CD4-positive, alpha-beta T cell (primary cell): Measurements from ENCODE around the gene FUZ. TPM values are rescaled to one million over a fixed set of nuclear protein-coding genes. Genes with fewer than 3 reads are reported as not detected.

Experiments
- ATAC-seq: fragments of 200-7000 bp; cut with Tn5 transposase; one replicate; pipeline ENCODE4 v1.10.0; 2022; ENCODE audit warnings: mild to moderate bottlenecking; ENCODE audit not compliant: poor library complexity
- CTCF ChIA-PET: fragments of 350-600 bp; sonication (Branson Sonifier 250); formaldehyde crosslinking; loops from one replicate; lab custom pipeline; 2021; ENCODE audit warnings: antibody characterized with exemption, inconsistent platforms; lab: Charles Lee
- POLR2A ChIA-PET: fragments of 350-600 bp; sonication (Branson Sonifier 250); formaldehyde crosslinking; loops from one replicate; lab custom pipeline; 2021; ENCODE audit warnings: antibody characterized with exemption, inconsistent platforms; lab: Charles Lee
- DNase-seq, 14 experiments: peaks; one replicate each; pipeline ENCODE4 v3.0.0-alpha.2; 2013 to 2020; ENCODE audit warnings: mixed read lengths in 2 of 14
- H3K27ac ChIP-seq, 2 donors: one replicate each; pipeline versions ENCODE4 v1.5.1 to v1.7.0; 2013; ENCODE audit warnings: low read length in 2 of 2, low read depth in 1 of 2, mild to moderate bottlenecking in 1 of 2
- H3K27me3 ChIP-seq, 2 experiments: 1 replicate in 1 of 2; 2 replicates in 1 of 2; pipeline versions ENCODE4 v1.6.1 to v1.7.0; 2013; ENCODE audit warnings: low read length in 2 of 2, control low read depth in 1 of 2, mild to moderate bottlenecking in 1 of 2, moderate library complexity in 1 of 2; ENCODE audit not compliant: insufficient read depth in 2 of 2, control insufficient read depth in 1 of 2
- H3K36me3 ChIP-seq: one replicate; pipeline ENCODE4 v1.6.1; 2013; ENCODE audit warnings: low read length, control low read depth; ENCODE audit not compliant: insufficient read depth
- H3K4me1 ChIP-seq: one replicate; pipeline ENCODE4 v1.6.1; 2013; ENCODE audit warnings: low read length, control low read depth; ENCODE audit not compliant: insufficient read depth
- H3K4me3 ChIP-seq: one replicate; pipeline ENCODE4 v1.5.1; 2013; ENCODE audit warnings: mild to moderate bottlenecking, low read length, moderate library complexity
- H3K9me3 ChIP-seq, 2 experiments: 1 replicate in 1 of 2; 2 replicates in 1 of 2; pipeline versions ENCODE4 v1.6.1 to v1.7.0; 2013; ENCODE audit warnings: low read length in 2 of 2, mild to moderate bottlenecking in 2 of 2, control low read depth in 1 of 2, moderate library complexity in 1 of 2; ENCODE audit not compliant: control insufficient read depth in 1 of 2, insufficient read depth in 1 of 2
- H3K27ac Mint-ChIP-seq: one replicate; pipeline ENCODE4 v1.8.0; 2020; ENCODE audit warnings: mixed read lengths
- H3K27me3 Mint-ChIP-seq: one replicate; pipeline ENCODE4 v1.8.0; 2021; ENCODE audit warnings: mixed read lengths
- H3K36me3 Mint-ChIP-seq: one replicate; pipeline ENCODE4 v1.8.0; 2021; ENCODE audit warnings: low read depth, mixed read lengths
- H3K4me1 Mint-ChIP-seq: one replicate; pipeline ENCODE4 v1.8.0; 2021; ENCODE audit warnings: low read depth, mixed read lengths
- H3K4me3 Mint-ChIP-seq: one replicate; pipeline ENCODE4 v1.8.0; 2020; ENCODE audit warnings: mild to moderate bottlenecking, mixed read lengths
- H3K9me3 Mint-ChIP-seq: one replicate; pipeline ENCODE4 v1.8.0; 2020; ENCODE audit warnings: mixed read lengths
- intact Hi-C, 2 experiments: fragments of 100-400 bp; cut with DNase I in 1 of 2; cut with micrococcal nuclease in 1 of 2; formaldehyde crosslinking; loops; one replicate each; pipeline versions ENCODE4 v1.15.1 to v1.9.0; 2023 to 2025; cut with DNase I, micrococcal nuclease
- total RNA-seq, 174 experiments: library from RNA in 2 of 174; stranded (reverse) in 2 of 174; gene quantifications; one replicate each; pipeline ENCODE4 v1.2.3 and lab custom pipeline; 2021 to 2026
- TF ChIP-seq, protein P1 (sequence below): fragments of 200-600 bp; IDR thresholded peaks from one replicate; pipeline ENCODE4 v1.8.0; 2022; ENCODE audit warnings: antibody characterized with exemption, mild to moderate bottlenecking

FUZ gene
- total RNA-seq, 2 experiments from 2014 or later, result 14.9 to 15.2 TPM

- intact Hi-C loops, result no loop called here
- no peaks in the 10 kb centered on the region for H3K27me3 ChIP-seq
- ATAC-seq (no peak), DNase-seq (no peak)
- peaks cover 58% of the 10 kb centered on the region for H3K36me3 ChIP-seq
- H3K27ac ChIP-seq, result no peak overlapping the region
- no peak overlapping the region for H3K4me3 ChIP-seq
- no peak overlapping the region for H3K27ac Mint-ChIP-seq
- TF ChIP-seq, protein P1, sequence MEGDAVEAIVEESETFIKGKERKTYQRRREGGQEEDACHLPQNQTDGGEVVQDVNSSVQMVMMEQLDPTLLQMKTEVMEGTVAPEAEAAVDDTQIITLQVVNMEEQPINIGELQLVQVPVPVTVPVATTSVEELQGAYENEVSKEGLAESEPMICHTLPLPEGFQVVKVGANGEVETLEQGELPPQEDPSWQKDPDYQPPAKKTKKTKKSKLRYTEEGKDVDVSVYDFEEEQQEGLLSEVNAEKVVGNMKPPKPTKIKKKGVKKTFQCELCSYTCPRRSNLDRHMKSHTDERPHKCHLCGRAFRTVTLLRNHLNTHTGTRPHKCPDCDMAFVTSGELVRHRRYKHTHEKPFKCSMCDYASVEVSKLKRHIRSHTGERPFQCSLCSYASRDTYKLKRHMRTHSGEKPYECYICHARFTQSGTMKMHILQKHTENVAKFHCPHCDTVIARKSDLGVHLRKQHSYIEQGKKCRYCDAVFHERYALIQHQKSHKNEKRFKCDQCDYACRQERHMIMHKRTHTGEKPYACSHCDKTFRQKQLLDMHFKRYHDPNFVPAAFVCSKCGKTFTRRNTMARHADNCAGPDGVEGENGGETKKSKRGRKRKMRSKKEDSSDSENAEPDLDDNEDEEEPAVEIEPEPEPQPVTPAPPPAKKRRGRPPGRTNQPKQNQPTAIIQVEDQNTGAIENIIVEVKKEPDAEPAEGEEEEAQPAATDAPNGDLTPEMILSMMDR, result no peak
- ChIA-PET CTCF (no interaction called here), POLR2A (interaction anchor here (1.0 to 1.4 kb wide), 2 partner anchors 9 to 10 kb away, joined by 3 to 5 read pairs; no protein-coding TSS in a partner anchor)
- no peaks in the 10 kb centered on the region for H3K9me3 Mint-ChIP-seq
- H3K27me3 Mint-ChIP-seq, result no peaks in the 10 kb centered on the region
- peaks cover 14% of the 10 kb centered on the region for H3K4me1 ChIP-seq
- H3K4me1 Mint-ChIP-seq, result peaks cover 5% of the 10 kb centered on the region
- no peak overlapping the region for H3K4me3 Mint-ChIP-seq
- peaks cover 27% of the 10 kb centered on the region for H3K36me3 Mint-ChIP-seq
- peaks cover 0 to 3% of the 10 kb centered on the region in 2 experiments for H3K9me3 ChIP-seq
These were observed 44.7 kb upstream of the FUZ start for GRCh38 chr19:49857838-49858087.

- Histone ChIP-seq H3K36me3 (peaks cover 54% of the 10 kb centered on the region), H3K27ac (no peak overlapping the region), H3K4me3 (no peak overlapping the region), H3K27me3 (no peaks in the 10 kb centered on the region), H3K9me3 (peaks cover 0 to 3% of the 10 kb centered on the region in 2 experiments), H3K4me1 (peaks cover 20% of the 10 kb centered on the region)
- TF ChIP-seq, protein P1, result no peak
- intact Hi-C loops, result no loop called here
- POLR2A ChIA-PET, result interaction anchor here (1.0 to 1.4 kb wide), 2 partner anchors 9 to 11 kb away, joined by 3 to 5 read pairs; no protein-coding TSS in a partner anchor
- Mint-ChIP-seq H3K36me3 (peaks cover 33% of the 10 kb centered on the region), H3K27ac (no peak overlapping the region), H3K27me3 (no peaks in the 10 kb centered on the region), H3K9me3 (no peaks in the 10 kb centered on the region), H3K4me1 (peaks cover 10% of the 10 kb centered on the region), H3K4me3 (no peak overlapping the region)
- CTCF ChIA-PET, result no interaction called here
- DNase-seq (no peak), ATAC-seq (no peak)
These were observed 44.2 kb upstream of the FUZ start for GRCh38 chr19:49857061-49857837.

DNA sequence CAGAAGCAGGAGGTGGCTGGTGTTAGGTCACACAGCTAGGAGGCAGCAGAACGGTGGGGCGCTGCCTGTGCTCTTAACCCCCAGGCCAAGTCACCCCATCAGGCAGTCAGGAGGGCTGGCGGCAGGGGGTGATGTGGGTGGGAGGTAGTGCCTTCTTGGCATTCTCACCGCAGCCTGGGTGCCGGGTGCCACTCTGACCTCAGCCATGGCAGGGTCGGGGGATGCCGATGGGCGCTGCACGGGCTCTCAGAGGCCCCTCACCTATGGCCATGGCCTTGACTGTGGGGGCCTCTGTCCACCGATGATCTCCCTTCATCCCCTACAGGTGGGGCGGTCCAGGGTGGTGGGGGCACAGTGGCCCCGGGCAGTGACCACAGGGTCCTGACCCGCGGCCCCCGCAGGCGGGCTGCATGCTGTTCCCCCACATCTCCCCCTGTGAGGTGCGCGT, 43.5 kb upstream of the FUZ start:
- DNase-seq, result no peak
- Mint-ChIP-seq H3K9me3 (no peaks in the 10 kb centered on the region), H3K27me3 (no peaks in the 10 kb centered on the region), H3K4me3 (no peak overlapping the region), H3K36me3 (peaks cover 38% of the 10 kb centered on the region), H3K27ac (no peak overlapping the region), H3K4me1 (peaks cover 14% of the 10 kb centered on the region)
- ATAC-seq, result no peak
- ChIA-PET CTCF (no interaction called here), POLR2A (no interaction called here)
- Histone ChIP-seq H3K9me3 (peaks cover 0 to 3% of the 10 kb centered on the region in 2 experiments), H3K27ac (no peak overlapping the region), H3K36me3 (peaks cover 49% of the 10 kb centered on the region), H3K4me3 (no peak overlapping the region), H3K27me3 (no peaks in the 10 kb centered on the region), H3K4me1 (peaks cover 26% of the 10 kb centered on the region)
- TF ChIP-seq, protein P1, result no peak
- intact Hi-C loops, result no loop called here
